NB4 (cell line): ENCODE data around the gene NR4A2.

Experiments
- DNase-seq: peaks from one replicate; pipeline ENCODE4 v3.0.0; 2010; ENCODE audit warnings: low read depth
- H3K4me3 ChIP-seq: one replicate; pipeline ENCODE4 v1.5.1; 2011; ENCODE audit warnings: mild to moderate bottlenecking, low read depth, low read length, moderate library complexity
- CTCF ChIP-seq: IDR thresholded peaks from one replicate; pipeline ENCODE4 v1.5.1; 2012; ENCODE audit warnings: low read depth, low read length
- MAX ChIP-seq: IDR thresholded peaks from 2 replicates; pipeline ENCODE4 v1.6.1; 2011; ENCODE audit warnings: low read depth, low read length
- MYC ChIP-seq: IDR thresholded peaks from 2 replicates; pipeline ENCODE4 v1.6.1; 2011; ENCODE audit warnings: low read depth, low read length
- POLR2A ChIP-seq: IDR thresholded peaks from 2 replicates; pipeline ENCODE4 v1.6.1; 2011; ENCODE audit warnings: mild to moderate bottlenecking; ENCODE audit not compliant: insufficient read length; ENCODE audit errors: extremely low read depth

The NR4A2 gene

GRCh38 chr2:156279446-156280150 lies 52.9 kb downstream of the NR4A2 start:
- no peak overlapping the region for H3K4me3 ChIP-seq
- DNase-seq, result no peak
- no peak for TF ChIP-seq POLR2A
- no peak for TF ChIP-seq CTCF
- no peak for TF ChIP-seq MAX
- TF ChIP-seq MYC, result no peak
